ENCODE data around the gene SLC13A2. TPM values are rescaled to one million over a fixed set of nuclear protein-coding genes. Genes with fewer than 3 reads are reported as not detected.

The SLC13A2 gene
- total and polyA plus RNA-seq, 7 donors = 0.21 TPM; not detected in 6

- H3K4me1 ChIP-seq = no peaks in the 10 kb centered on the region
- 92 to 94% (median 94%) methylated on average over 7 of the region's 7 CpGs for WGBS, 3 donors
- H3K27ac ChIP-seq = no peak overlapping the region
- ATAC-seq (no peak), DNase-seq (no peak)
- no peaks in the 10 kb centered on the region for H3K9me3 ChIP-seq
- H3K27me3 ChIP-seq (ENCODE audit: insufficient read depth in 3 of 3, low read length in 2 of 3) = no peaks in the 10 kb centered on the region
- H3K4me3 ChIP-seq = no peak overlapping the region
- intact Hi-C loops (cut with DNase I) = no loop called here
- H3K36me3 ChIP-seq (ENCODE audit: insufficient read depth in 1 of 2, low read depth in 1 of 2) = no peaks in the 10 kb centered on the region
- no peak for TF ChIP-seq CTCF (IDR thresholded peaks at IDR 0.05)
These were observed 4.5 kb downstream of the SLC13A2 start for GRCh38 chr17:28477928-28478327.

- no peaks in the 10 kb centered on the region for H3K36me3 ChIP-seq (ENCODE audit: insufficient read depth in 1 of 2, low read depth in 1 of 2)
- ATAC-seq (no peak), DNase-seq (no peak)
- H3K27ac ChIP-seq = no peak overlapping the region
- no peak for TF ChIP-seq CTCF (IDR thresholded peaks at IDR 0.05)
- intact Hi-C loops (cut with DNase I) = no loop called here
- H3K4me1 ChIP-seq = no peaks in the 10 kb centered on the region
- no peaks in the 10 kb centered on the region for H3K9me3 ChIP-seq
- 66 to 75% (median 71%) methylated on average over 3 of the region's 3 CpGs for WGBS, 3 donors
- H3K4me3 ChIP-seq = no peak overlapping the region
- no peaks in the 10 kb centered on the region for H3K27me3 ChIP-seq (ENCODE audit: insufficient read depth in 3 of 3, low read length in 2 of 3)
These were observed 5.5 kb downstream of the SLC13A2 start for GRCh38 chr17:28478712-28479615.

GRCh38 chr17:28480278-28480677 lies 6.8 kb downstream of the SLC13A2 start:
- TF ChIP-seq CTCF (IDR thresholded peaks at IDR 0.05) = no peak
- intact Hi-C loops (cut with DNase I) = loop anchor here in 1 of 2 donors (10.0 kb wide), 1 partner anchor 55 kb away; no protein-coding TSS in a partner anchor
- DNase-seq = no peak
- WGBS, 3 donors = 78 to 83% (median 80%) methylated on average over 5 of the region's 5 CpGs
- Histone ChIP-seq H3K4me1 (no peaks in the 10 kb centered on the region), H3K4me3 (no peak overlapping the region), H3K27ac (no peak overlapping the region), H3K36me3 (ENCODE audit: insufficient read depth in 1 of 2, low read depth in 1 of 2) (no peaks in the 10 kb centered on the region), H3K9me3 (no peaks in the 10 kb centered on the region), H3K27me3 (ENCODE audit: insufficient read depth in 3 of 3, low read length in 2 of 3) (peaks cover 0 to 7% (median 5%) of the 10 kb centered on the region in 3 donors)
- no peak for ATAC-seq

- no peak overlapping the region for H3K27ac ChIP-seq
- DNase-seq (no peak), ATAC-seq (no peak)
- WGBS, 3 donors = 55 to 59% (median 55%) methylated on average over 10 of the region's 10 CpGs
- no peak for TF ChIP-seq CTCF (IDR thresholded peaks at IDR 0.05)
- H3K27me3 ChIP-seq (ENCODE audit: insufficient read depth in 3 of 3, low read length in 2 of 3) = peaks cover 0 to 7% (median 5%) of the 10 kb centered on the region in 3 donors
- H3K4me1 ChIP-seq = no peaks in the 10 kb centered on the region
- intact Hi-C loops (cut with DNase I) = loop anchor here in 1 of 2 donors (10.0 kb wide), 1 partner anchor 56 kb away; no protein-coding TSS in a partner anchor
- no peaks in the 10 kb centered on the region for H3K9me3 ChIP-seq
- H3K4me3 ChIP-seq = no peak overlapping the region
- H3K36me3 ChIP-seq (ENCODE audit: insufficient read depth in 1 of 2, low read depth in 1 of 2) = no peaks in the 10 kb centered on the region
These were observed 7.5 kb downstream of the SLC13A2 start for GRCh38 chr17:28480799-28481571.
